ENCODE measurements around the gene FCHSD2.
"Not testable (repeated sequence)": the region's sequence is repeated elsewhere in the genome, so short reads cannot be mapped to it uniquely, and the experiment has no call there.

FCHSD2 gene

GRCh38 chr11:73130181-73130580 is 11.9 kb downstream of the FCHSD2 start:
- no peak for TF ChIP-seq CTCF (IDR thresholded peaks at IDR 0.05; ENCODE audit: extremely low read depth, missing control alignments)
- no peak for DNase-seq (ENCODE audit: low spot score)

- no peak for TF ChIP-seq CTCF (IDR thresholded peaks at IDR 0.05; ENCODE audit: extremely low read depth, missing control alignments)
- DNase-seq (ENCODE audit: low spot score), result no peak
These were observed 12.9 kb downstream of the FCHSD2 start for GRCh38 chr11:73129198-73129597.

- DNase-seq (ENCODE audit: low spot score), result no peak
- no peak for TF ChIP-seq CTCF (IDR thresholded peaks at IDR 0.05; ENCODE audit: extremely low read depth, missing control alignments)
These were observed 15.2 kb downstream of the FCHSD2 start for GRCh38 chr11:73126804-73127480.

GRCh38 chr11:73124800-73125199 is 17.3 kb downstream of the FCHSD2 start:
- TF ChIP-seq CTCF (IDR thresholded peaks at IDR 0.05; ENCODE audit: extremely low read depth, missing control alignments), result no peak
- no peak for DNase-seq (ENCODE audit: low spot score)

GRCh38 chr11:73123892-73124291 is 18.2 kb downstream of the FCHSD2 start:
- DNase-seq (ENCODE audit: low spot score), result not testable (repeated sequence)

- no peak for TF ChIP-seq CTCF (IDR thresholded peaks at IDR 0.05; ENCODE audit: extremely low read depth, missing control alignments)
- DNase-seq (ENCODE audit: low spot score), result no peak
These were observed 20.4 kb downstream of the FCHSD2 start for GRCh38 chr11:73121692-73122091.

- no peak for DNase-seq (ENCODE audit: low spot score)
- TF ChIP-seq CTCF (IDR thresholded peaks at IDR 0.05; ENCODE audit: extremely low read depth, missing control alignments), result no peak
These were observed 25.0 kb downstream of the FCHSD2 start for GRCh38 chr11:73117071-73117470.

- DNase-seq (ENCODE audit: low spot score), result no peak
These were observed 25.5 kb downstream of the FCHSD2 start for GRCh38 chr11:73116636-73117035.

More at GRCh38 chr11:73116636-73117035, 25.5 kb downstream of the FCHSD2 start:
- no peak for TF ChIP-seq CTCF (IDR thresholded peaks at IDR 0.05; ENCODE audit: extremely low read depth, missing control alignments)

All from GM20000 (cell line).